Occipital lobe (tissue), 2 donors: ENCODE data around the gene ADAM33. TPM values are rescaled to one million over a fixed set of nuclear protein-coding genes. Genes with fewer than 3 reads are reported as not detected.

Source experiments
- DNase-seq: peaks from one replicate; lab custom pipeline; 2025; lab: John Stamatoyannopoulos, UW
- total RNA-seq: library from RNA; depleted of rRNA; stranded (reverse); fragments of >200 nt; gene quantifications from one replicate; pipeline ENCODE4 v1.2.3, GENCODE V29; 2014

The ADAM33 gene
- total RNA-seq, 1 donor from 2014 or later: 3.6 TPM

DNA sequence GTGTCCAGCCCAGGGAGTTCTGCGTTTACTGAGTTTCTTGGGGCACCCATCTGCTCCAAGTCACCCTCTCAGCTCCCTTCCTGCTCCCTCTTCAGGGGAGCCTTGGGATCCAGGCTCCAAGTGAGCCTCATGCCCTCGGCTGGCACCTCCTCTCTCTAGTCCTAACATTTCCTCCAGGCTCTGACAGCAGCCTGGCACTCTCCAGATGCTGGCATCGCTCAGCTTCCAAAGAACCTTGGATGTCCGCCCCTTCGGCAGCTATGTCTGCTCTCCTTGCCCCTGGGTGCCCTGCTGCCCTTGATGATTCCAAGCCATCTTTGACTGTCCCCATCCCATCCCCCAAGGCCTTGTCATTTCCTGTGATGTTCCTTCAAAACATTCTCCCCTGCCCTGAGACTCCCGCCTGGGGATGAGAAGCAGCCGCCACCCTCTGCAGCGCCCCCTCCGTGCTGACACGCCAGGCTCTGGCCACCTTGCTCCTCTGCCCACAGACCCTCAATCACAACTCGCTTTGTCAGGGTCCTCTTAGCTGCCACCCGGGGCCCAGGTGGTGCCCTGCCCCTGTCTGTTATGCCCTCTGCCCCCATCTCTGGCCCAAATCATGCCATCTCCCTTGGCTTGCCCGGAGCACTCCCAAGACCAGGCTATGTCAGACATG lies 12.0 kb downstream of the ADAM33 start:
- DNase-seq: no peak

DNA sequence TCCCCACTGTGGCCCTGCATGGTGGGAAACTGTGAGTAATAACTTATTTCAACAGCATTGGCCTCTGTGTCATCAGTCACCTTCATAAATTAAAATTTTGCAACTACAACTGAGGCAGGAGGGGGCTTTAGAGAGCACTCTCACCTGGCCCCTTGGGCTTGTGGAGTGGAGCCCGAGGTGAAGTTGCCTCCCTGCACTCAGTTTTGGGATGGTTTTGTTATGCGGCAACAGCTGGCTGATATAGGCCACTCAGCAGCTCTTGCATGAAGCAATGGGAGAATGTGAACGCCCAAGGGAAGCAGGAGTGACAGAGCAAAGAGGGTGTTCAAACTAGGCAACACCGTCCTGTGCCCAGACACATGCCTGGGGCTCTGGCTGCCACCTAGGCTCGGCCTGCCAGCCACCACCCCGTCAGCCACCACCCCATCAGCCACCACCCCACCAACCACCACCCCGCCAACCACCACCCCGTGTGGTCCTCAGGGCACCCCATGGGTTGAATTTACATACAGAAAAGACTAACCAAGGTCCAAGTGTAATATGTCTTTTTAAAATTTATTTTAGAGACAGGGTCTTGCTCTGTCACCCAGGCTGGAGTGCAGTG lies 14.3 kb downstream of the ADAM33 start:
- DNase-seq: no peak

DNA sequence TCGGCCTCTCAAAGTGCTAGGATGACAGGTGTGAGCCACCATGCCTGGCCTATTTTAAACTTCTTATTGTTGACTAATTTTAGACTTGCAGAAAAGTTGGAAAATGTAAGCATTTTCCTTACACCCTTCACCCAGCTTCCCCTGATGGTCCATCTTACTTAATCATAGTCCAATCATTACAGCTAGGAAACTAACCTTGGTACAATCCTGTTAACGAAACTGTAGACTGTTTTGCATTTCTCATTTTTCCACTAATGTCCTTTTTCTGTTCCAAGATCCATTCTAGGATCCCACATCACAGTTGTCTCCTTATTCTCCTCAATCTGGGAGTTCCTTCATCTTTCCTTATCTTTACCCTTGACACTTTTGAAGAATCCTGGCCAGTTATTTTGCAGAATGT lies 18.0 kb downstream of the ADAM33 start:
- no peak for DNase-seq

DNA sequence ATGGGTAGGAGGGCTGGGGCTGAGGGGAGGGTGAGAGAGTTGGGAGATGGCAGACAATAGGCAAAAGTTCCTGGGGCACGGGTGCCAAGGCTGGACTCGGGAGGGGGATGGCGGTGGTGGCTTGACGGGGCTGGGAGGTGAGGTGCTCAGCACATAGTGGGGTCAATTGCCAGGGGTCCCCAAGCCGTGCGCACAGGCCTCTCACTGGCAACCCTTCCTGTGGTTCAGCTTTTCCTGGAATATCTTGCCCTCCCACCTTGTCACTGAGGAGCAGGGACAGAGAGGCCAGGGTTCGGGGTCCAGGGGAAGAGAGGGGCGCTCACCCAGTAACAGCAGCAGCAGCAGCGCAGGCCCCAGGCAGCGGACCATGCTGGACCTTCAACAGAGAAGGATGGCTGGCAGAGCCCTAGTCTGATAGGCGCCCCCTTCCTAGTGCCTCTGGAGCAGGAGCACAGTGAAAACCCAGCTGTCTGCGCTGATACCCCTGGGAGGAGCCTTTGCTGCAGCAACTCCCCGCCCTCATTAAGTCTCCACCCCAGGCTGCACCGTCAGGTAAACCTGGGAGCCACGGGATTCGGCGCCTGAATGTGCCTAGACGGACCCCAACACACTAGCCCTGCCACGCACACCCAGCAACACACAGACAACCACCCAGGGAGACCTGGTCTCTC lies 18.6 kb downstream of the ADAM33 start, which contains the start of gene GFRA4:
Gene GFRA4, minus strand, starts transcription at position 369 of the 671 bp plus-strand sequence. Its CDS starts 0 bp downstream, at position 369.
- no peak for DNase-seq

DNA sequence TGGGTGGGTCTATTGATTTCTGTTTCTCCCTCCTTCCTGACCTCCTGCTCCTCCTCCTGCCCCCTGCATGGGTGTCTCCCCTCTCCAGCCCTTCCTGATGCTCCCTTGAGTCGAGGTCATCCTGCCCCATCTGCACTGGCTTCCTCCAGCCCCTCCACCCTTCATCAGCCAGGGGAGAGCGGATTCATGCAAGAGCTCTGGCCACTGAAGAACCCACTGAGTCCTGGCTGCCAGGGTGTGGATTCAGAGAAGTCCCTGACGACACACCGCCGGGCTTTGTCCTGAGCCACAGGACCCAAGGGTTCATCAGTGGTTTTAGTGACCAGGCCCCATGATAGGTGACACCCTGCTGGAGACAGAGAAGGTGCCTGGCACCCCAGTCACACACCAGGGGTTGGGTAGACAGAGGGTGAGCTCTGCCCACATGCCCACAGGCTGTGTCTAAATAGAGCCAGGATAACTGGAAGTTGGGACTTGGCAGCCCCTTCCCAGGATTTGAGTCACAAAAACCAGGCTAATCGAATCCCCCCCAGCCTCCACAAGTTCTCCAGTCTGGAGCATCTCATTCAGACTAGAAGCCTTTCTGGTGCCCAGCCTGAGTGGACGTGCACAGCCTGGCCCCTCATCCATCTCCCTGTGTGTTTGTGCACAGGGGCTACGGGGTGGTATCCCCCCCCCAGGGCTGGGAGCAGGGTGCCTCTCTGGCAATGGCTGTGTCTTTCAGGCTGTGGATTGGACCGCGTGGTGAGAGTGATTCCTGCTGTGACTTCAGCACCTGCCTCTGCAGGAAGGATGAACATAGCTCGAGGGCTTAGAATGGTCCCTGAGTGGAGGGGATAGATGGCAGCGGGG lies 19.8 kb downstream of the ADAM33 start:
- no peak for DNase-seq

DNA sequence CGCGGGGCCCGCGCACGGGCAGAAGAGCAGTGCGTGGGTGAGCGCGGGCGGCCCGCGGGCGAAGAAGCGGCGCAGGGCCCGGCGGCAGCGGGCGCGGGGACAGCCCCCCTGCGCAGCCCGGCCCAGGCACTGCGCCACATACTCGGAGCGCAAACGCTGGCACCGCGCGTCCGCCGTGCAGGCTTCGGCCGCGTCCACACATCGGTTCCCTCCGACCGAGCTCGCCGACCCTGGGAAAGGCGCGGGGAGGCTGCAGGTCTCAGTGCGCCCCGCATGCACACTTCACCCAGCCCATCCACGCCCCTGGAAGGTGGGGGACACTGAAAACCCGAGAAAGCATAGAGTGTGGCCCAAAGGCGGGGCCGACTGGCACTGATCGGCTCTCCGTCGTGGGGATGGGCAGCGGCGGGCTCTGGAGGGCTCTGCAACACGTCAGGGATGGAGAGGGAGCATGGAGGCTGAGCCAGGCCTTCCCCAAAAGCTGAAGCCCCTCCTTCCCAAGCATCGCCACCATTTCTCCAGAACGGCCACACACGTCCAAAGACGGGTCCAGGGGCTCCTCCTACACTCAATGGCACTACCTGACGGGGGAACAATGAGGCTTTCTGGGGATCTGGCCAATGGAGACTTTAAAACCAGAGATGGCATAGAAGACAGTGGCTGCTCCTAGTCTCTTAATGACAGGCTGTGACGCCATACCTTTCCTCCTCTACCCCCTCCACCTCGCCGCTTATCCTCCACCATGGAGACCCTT lies 20.6 kb downstream of the ADAM33 start:
- no peak for DNase-seq

DNA sequence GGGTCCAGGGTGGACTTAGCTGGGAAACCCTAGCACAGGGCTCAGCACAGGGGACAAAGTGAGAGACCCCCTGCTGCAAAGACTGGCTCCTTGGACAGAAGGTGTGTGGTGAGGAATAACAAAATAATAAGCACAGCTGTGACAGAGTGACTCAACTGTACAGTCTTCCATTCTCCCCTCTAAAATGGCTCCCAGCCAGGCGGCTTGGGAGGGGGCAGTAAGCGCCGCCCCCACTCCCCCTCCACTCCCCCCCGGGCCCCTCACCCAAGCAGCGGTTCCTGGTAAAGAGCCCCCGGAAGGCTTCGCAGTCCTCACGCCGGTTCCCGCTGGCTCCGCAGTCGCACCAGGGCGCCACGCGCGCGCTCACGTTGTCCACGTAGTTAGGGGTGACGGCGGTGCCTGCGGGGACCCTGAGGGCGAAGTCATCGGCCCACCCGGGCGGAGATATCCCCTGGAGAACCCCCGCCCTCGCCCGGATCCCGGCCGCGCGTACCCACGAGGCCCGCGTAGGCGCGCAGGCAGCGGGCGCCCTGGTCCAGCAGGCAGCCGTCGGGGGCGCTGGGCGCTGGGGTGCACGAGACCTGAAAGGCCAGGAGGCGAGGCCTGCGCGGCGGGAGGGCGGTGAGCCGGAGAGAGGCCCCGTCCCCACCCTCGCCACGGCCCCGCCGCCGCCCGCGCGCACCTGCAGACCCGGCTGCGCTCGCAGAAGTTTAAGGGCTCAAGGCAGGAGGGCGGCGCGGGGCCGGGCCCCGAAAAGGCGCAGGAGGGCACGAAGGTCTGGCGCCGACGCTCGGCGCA lies 21.3 kb downstream of the ADAM33 start:
- no peak for DNase-seq

DNA sequence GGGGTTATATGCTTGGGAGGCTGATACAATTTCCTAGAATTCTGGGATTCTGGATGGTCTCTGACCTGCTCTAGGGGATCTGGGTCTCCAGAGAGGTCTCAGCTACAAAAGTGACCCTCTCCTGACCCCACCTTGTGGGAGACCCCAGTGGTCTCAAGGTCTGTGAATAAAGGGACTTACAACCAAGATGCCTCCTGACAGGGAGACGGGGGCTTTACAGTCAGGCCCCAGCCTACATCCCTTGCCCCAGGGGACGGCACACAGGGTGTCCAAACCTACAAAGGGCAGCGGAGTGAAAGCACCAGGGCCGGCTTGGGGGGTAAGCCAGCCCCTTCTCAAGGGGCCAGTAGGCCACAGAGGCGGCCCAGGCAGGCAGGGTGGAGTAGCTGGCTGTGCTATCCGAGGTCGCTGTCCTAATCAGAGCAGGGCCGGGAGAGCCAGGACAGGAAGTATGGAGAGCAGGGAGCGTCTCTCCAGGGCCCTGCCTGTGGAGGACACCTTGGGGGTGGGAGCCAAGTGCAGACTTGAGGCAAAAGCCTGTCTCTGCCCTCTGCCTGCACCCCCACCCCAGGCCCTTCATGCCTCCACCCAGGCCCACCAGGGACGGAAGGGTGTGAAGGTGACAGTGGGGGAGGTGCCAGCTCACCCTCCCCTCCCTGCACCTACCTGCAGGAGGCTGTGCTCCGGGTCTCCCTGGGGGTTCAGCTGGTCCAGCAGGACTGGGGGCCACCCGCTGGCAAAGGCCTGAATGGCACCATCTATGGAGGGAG lies 22.1 kb downstream of the ADAM33 start:
- DNase-seq: no peak

DNA sequence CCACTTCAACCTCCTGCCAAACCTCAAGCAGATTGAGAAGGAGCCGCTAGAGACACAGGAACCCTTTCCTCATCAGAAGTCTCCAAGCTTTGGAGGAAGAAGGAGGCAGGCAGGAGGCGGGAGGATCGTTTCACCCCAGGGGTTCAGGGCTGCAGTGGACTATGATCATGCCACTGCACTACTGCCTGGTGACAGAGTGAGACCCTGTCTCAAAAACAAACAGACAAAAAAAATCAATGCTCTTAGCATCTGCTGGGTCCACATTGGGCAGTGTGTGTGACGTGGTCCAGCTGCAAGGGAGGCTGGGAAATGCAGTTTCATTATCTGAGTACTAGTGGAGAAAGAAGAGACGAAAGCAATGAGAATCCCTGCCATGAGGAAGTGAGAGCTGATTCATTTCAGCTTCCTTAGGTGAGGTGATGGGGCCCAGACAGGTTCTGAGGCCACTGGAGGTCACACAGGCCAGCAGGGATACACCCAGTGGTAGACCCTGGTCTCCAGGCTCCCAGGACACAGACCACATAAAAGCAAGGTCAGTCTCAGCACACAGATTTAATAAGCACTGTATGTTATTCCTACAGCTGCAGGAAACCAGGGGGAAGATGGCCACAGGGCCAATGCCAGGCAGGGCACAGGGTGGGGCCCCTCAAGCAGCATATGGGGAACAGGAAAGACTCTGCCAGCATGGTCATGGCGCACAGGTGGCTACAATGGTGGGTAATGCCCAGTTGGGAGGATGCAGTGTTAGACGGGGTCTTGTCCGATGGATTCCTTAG lies 22.9 kb downstream of the ADAM33 start:
- no peak for DNase-seq

DNA sequence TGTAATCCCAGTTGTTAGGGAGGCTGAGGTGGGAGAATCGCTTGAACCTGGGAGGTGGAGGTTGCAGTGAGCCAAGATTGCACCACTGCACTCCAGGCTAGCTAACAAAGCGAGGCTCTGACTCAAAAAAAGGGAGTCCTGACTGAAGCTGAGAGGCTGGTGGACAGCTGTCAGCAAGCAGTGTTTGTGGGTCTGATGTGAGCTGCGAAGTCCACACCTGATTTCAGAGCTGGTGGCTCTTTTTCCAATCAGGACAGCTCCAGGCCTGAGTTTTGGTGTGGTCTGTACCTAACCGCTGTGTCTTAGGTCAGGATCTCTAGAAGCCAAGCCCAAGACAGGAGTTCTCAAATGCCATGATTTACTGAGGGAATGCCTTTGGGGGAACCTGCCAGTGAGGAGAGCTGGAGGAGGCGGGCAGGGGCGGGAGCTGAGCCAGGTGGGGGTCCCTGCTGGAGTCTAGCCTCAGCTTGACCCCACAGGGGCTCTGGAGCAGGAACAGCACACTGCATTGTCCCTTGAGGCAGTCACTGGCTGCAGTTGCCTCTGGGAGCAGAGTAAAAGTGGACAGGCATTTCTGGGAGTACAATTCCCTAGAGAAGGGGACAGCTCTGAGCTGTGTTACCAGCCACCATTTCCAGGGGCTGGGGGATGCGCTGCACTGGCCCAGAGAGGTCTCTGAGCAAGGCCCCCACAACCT lies 23.6 kb downstream of the ADAM33 start:
- DNase-seq: no peak

DNA sequence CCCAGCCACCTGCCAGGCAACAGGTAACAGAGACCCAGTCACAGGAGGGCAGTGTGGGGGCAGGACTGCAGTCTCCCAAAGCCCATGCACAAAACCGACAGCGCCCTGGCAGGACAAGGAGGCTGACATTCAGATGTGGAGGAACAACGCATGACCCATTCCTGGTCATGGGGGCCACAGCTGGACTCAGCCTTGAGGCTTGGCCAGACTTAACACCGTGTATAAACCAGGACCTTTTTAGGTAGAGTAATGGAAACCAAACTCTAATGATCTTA lies 26.7 kb downstream of the ADAM33 start:
- no peak for DNase-seq

DNA sequence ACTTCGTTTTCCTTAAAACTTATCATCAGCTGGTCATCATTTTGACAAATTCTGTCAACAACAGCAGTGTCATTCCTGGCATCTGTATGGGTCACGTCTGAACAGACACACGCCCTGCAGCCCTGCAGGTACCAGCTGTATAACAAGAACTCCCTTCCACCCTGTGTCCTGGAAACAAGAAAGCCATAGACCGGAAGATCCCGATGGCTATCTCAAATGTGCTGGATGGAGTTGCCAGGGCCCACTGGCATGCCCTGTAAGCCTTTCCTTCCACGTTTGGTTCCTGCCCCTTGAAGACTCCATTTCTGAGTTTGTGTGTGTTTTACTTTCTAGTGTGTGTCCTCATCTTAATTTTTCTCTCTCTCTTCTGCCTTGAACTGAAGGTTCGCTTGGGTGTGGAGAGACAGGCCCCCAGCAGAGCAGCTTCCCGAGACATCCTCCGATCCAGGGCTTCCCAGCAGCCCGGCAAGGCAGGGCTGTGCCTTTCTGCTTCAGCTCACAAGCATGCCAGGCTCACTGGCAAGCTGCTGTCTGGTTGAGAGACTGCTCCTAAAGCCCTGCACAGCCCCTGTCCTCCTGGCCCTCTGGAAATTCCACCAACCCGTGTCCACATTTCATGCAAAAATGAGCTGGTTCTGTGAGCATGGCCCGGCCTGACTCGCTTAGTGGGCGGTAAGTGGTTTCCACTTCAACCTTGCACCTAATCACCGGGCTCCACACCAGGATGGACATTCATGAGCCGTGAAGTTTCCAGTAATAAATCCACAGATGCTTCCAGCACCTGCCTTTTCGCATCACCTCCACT lies 27.3 kb downstream of the ADAM33 start:
- no peak for DNase-seq

DNA sequence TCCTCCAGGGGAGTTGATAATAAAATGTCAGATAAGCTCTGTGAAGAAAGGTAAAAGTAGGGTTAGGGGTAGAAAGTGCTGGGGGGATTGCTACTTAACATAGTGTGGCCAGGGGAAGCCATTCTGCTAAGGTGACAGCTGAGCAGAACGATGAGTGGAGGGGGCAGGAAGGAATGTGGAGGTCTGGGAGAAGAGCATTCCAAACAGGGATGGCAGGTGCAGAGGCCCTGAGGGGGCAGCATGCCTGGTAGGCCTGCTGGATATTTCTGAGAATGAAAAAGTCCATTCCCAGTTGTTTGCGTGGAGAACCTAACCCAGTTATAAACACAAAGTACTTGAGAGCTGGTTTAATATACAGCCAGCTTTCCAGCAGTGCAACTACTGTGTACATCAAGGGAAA lies 27.9 kb downstream of the ADAM33 start:
- DNase-seq: no peak

DNA sequence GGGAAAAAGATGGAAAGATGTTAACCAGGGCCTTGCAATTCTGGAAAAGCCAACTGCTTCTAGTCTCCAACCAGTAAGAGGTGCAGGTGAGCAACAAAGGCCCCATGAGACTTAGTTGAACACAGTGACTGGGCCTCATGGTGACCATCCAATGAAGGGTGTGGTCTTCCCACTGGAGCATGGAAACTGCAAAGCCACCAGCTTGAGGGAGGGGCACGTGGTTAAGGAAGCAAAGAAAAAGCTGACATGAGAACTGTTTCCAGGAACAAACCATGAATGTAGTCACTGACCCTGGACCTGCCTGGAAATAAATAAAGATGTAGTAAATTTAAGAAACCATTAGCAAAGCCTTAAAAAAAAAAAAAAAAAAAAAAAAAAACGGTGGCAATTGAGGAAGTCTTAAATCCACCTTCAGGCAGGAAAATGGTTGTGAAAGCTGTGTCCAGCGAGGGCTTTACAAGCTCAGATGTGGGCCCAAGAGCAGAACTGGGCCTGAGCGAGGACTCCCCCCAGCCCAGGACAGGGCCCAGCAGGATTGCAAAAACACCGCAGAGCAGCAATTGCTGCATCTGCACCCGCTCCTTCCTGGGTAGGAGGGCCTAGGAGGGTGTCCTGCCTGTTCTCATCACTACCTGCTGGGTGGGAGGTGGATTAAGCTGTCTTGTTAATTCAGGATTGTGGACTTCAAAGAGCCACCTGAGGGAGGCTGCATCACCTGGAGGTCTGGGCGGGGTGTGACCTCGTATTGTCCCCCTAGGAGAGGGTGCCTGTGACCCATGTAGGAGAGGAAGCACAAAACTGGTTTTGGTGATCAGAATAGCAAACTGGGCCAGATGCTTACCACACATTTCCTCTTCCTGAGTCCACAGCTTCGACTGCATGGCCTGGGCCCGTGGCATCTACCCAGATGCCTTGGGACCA lies 28.9 kb downstream of the ADAM33 start:
- DNase-seq: no peak

DNA sequence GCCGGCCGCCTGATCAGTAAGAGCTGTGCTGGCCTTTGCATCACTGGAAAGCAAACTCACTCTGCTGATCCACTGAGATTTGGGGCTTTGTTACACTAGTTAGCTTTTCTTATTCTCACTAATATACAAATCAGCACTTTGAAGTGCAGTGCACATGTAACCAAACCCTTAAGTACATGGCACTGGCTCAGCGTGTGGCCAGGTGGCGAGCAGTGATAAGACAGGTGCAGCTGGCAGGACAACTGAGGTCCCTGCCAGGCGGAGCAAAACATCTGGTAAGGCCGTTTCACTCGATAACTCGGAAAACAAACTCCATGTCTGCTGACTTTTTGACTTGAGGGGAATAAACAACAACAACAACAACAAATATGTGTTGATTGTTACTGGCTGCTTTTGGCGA lies 29.6 kb downstream of the ADAM33 start:
- no peak for DNase-seq

DNA sequence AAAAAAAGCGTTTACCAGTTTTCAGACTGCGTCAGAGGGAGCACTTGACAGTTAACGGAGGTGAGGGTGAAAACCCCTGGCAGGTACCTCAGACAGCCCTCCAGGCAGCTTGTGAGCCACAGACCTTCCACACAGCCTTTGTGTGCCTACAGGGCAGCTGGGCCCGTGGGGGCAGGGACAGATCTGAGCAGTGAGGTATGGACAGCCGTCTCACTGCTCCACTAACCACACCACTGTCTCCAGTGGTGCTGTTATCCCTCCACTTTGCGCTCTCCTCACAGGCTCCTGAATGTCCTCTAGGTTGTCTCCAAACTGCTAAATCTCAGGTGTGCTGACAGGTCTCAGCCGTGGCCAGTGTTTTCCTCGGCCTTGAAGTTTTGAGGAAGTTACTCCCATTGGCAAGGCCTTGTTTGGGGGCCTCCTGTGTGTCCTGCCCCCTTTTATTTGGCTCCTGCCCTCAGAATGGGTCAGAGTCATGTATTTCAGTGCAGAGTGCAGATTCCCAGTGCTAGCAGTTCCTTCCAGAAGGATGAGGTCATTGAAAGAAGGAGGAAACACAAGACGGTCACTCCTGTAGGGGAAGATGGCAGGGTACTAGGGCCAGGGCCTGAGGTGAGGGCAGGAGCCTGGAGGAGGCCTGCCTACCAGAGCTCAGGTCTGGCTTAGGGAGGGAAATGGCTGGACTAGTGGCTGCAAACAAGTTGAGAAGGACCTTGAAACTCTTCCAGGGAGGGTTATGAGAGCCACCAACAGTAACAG lies 30.4 kb downstream of the ADAM33 start:
- no peak for DNase-seq
